Activated naive CD8-positive, alpha-beta T cell (primary cell): ENCODE measurements around the gene FCGR3B.
"Not testable (repeated sequence)": the region's sequence is repeated elsewhere in the genome, so short reads cannot be mapped to it uniquely, and the experiment has no call there.

ENCODE experiments used
- H3K27ac Mint-ChIP-seq: one replicate; pipeline ENCODE4 v1.8.0; 2021; ENCODE audit warnings: mixed read lengths
- H3K27me3 Mint-ChIP-seq: one replicate; pipeline ENCODE4 v1.8.0; 2021; ENCODE audit warnings: mixed read lengths
- H3K36me3 Mint-ChIP-seq: one replicate; pipeline ENCODE4 v1.8.0; 2021; ENCODE audit warnings: mixed read lengths
- H3K4me1 Mint-ChIP-seq: one replicate; pipeline ENCODE4 v1.8.0; 2021; ENCODE audit warnings: low read depth, mixed read lengths
- H3K4me3 Mint-ChIP-seq: one replicate; pipeline ENCODE4 v1.8.0; 2021; ENCODE audit warnings: mild to moderate bottlenecking, mixed read lengths
- H3K9me3 Mint-ChIP-seq: one replicate; pipeline ENCODE4 v1.8.0; 2021; ENCODE audit warnings: low read depth, mixed read lengths

Gene FCGR3B

GRCh38 chr1:161631076-161631475 is at the start of gene FCGR3B:
TSS of gene FCGR3B (minus strand) at chr1:161631176. CDS start at chr1:161631094, 82 bp downstream.
- Mint-ChIP-seq H3K27me3 (no peaks in the 10 kb centered on the region), H3K27ac (no peak within 1 kb of the TSS), H3K4me3 (no peak within 1 kb of the TSS), H3K9me3 (no peaks in the 10 kb centered on the region), H3K4me1 (peaks cover 5% of the 10 kb centered on the region), H3K36me3 (peaks cover 2% of the 10 kb centered on the region)

DNA sequence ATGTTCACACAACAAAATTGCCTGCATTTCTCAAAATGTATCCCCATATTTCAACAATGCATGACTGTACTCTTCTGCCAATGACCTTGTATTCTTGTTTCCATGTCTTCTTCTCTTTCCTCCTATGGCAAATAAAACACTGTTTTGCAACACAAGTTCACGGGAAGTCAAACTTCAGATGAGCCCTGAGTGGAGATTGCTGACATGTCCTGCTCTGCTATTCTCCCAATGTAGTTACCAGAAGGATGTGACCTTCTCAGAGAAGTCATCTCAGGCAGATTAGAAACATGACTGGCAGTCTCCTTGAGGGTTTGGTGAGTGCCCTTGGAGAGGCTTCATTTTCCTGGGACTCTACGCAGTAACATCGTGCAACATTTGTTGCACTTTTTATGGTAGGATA is 47.5 kb upstream of the FCGR3B start:
- Mint-ChIP-seq H3K27ac (no peak overlapping the region), H3K4me1 (no peaks in the 10 kb centered on the region), H3K9me3 (no peaks in the 10 kb centered on the region), H3K36me3 (no peaks in the 10 kb centered on the region), H3K27me3 (peaks cover 1% of the 10 kb centered on the region), H3K4me3 (no peak overlapping the region)

DNA sequence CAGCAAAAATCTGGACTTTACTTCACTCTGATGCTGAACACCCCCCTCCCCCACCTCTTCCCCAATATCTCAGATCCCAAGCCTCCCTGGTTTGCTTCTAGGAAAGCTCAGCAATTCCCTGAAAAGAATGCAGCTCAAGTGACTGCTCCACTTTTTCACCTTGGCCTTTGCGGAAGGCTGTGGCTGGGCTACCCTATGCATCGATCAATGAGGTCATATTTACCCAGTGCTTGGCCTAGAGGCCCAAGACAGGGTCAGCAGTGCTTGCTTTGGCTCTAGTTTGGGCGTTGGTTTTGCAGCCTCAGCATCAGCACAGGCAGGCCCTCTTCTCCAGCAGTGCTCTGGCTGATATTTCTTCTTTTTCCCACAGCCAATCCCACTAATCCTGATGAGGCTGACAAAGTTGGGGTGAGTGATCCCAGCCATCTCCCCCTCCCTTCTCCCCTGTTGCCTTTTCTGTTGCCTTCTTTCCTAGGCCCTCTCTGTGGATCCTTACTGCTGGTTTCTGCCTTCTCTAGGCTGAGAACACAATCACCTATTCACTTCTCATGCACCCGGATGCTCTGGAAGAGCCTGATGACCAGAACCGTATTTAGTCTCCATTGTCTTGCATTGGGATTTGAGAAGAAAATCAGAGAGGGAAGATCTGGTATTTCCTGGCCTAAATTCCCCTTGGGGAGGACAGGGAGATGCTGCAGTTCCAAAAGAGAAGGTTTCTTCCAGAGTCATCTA is 46.1 kb upstream of the FCGR3B start:
- H3K4me3 Mint-ChIP-seq: no peak overlapping the region
- no peaks in the 10 kb centered on the region for H3K9me3 Mint-ChIP-seq
- H3K27me3 Mint-ChIP-seq: no peaks in the 10 kb centered on the region
- no peaks in the 10 kb centered on the region for H3K4me1 Mint-ChIP-seq
- H3K36me3 Mint-ChIP-seq: no peaks in the 10 kb centered on the region
- no peak overlapping the region for H3K27ac Mint-ChIP-seq

DNA sequence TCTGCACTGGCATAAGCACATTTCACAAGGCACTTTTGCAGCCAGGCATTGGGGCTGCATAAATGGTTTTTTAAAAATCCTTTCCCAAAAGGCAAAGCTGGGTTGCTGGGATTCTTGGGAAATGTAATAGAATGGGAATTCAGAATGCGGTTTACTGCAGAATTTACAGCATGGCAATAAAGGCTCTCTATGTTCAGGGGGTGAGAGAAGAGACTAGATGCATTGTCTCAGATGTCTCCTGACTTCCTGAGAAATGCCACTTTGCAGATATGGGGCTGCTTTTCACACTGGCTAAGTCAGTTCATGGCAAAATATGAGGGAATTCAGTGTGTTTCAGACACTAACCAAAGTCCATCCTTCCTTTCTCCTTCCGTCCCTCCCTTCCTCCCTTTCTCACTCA is 45.5 kb upstream of the FCGR3B start:
- Mint-ChIP-seq H3K9me3 (no peaks in the 10 kb centered on the region), H3K4me1 (no peaks in the 10 kb centered on the region), H3K36me3 (no peaks in the 10 kb centered on the region), H3K27ac (no peak overlapping the region), H3K27me3 (no peaks in the 10 kb centered on the region), H3K4me3 (no peak overlapping the region)

DNA sequence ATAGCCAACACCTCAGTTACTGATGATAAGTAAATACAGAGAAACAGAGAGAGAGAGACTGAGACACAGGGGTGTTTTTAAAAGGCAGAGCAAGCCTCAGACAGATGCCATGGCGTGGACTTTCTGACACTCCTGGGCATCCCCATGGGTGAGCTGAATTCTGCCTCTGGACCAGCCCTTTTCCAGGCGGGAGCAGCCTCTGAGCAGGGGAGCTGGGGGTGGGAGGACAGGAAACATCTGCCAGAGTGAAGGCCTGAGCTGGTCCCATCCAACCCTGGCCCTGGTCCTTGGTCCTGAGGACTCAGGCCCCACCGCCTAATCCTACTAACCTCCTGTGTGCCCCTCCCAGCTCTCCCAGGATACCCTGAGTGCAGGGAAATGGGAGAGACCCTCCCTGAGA is 43.9 kb upstream of the FCGR3B start:
- H3K36me3 Mint-ChIP-seq, H3K27me3 Mint-ChIP-seq, H3K4me1 Mint-ChIP-seq, H3K4me3 Mint-ChIP-seq, H3K27ac Mint-ChIP-seq, H3K9me3 Mint-ChIP-seq: not testable (repeated sequence)

DNA sequence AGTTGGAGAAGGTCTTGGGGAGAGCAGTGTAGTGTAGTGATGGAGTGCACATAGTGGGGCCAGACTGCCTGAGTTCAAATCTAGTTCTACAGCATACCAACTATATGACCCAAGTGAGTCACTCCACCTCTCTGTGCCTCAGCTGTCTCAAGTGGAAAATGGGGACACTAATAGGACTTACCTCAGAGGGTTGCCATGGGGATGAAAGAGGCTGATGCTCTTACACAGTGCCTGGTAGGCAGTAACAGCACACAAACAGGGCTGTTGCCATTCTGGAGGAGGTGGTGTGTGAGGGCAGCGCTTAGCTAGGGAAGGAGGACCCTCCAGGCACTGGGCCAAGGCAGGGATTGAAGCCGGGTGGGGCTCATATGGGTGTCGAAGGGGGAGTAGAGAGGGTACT is 43.5 kb upstream of the FCGR3B start:
- not testable (repeated sequence) for H3K9me3 Mint-ChIP-seq, H3K4me3 Mint-ChIP-seq, H3K36me3 Mint-ChIP-seq, H3K27me3 Mint-ChIP-seq, H3K27ac Mint-ChIP-seq, H3K4me1 Mint-ChIP-seq

DNA sequence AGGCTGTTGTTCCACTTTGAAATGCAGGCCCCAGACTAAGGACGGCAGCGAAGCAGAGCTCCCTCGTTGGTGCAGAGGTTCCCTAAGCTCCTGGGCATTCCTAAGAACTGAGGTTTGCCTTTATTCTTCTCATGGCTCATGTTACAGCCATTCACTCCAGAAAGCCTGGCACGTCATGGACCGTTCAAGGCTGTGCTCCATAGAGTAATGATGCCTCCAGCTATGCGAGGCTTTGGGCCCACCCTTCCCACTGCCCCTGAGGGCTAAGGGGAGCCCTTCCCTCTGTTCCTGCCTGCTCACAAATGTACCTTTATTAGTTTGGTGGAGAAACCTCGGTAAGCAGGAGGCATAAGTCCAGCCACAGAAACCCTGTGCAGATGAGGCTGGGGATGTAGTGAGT is 42.5 kb upstream of the FCGR3B start:
- not testable (repeated sequence) for H3K4me3 Mint-ChIP-seq, H3K4me1 Mint-ChIP-seq, H3K9me3 Mint-ChIP-seq, H3K27me3 Mint-ChIP-seq, H3K36me3 Mint-ChIP-seq, H3K27ac Mint-ChIP-seq

GRCh38 chr1:161671045-161672020 is 40.4 kb upstream of the FCGR3B start:
- H3K4me1 Mint-ChIP-seq, H3K9me3 Mint-ChIP-seq, H3K27ac Mint-ChIP-seq, H3K4me3 Mint-ChIP-seq, H3K27me3 Mint-ChIP-seq, H3K36me3 Mint-ChIP-seq: not testable (repeated sequence)

DNA sequence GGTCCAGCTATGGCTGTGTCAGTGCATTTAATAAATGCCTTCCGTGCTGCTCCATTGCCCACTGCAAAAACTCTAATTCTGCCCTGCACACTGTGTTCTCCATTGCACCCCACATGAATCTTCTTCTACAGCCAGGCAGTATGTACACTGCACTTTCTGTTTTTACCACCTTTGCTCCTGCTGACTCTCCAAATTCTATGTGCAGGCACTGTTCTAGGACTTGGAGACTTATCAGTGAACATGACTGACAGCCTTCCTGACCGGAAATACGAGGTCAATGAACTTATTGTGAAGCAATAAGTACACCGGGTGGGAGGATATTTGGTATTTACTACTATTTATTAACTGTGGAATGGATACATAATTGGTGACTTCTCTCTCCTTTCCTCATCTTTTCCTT is 33.7 kb upstream of the FCGR3B start:
- H3K4me3 Mint-ChIP-seq, H3K27me3 Mint-ChIP-seq, H3K9me3 Mint-ChIP-seq, H3K36me3 Mint-ChIP-seq, H3K27ac Mint-ChIP-seq, H3K4me1 Mint-ChIP-seq: not testable (repeated sequence)

- not testable (repeated sequence) for H3K4me1 Mint-ChIP-seq, H3K9me3 Mint-ChIP-seq, H3K4me3 Mint-ChIP-seq, H3K27me3 Mint-ChIP-seq, H3K36me3 Mint-ChIP-seq, H3K27ac Mint-ChIP-seq
These were observed 32.6 kb upstream of the FCGR3B start for GRCh38 chr1:161663569-161663968.

DNA sequence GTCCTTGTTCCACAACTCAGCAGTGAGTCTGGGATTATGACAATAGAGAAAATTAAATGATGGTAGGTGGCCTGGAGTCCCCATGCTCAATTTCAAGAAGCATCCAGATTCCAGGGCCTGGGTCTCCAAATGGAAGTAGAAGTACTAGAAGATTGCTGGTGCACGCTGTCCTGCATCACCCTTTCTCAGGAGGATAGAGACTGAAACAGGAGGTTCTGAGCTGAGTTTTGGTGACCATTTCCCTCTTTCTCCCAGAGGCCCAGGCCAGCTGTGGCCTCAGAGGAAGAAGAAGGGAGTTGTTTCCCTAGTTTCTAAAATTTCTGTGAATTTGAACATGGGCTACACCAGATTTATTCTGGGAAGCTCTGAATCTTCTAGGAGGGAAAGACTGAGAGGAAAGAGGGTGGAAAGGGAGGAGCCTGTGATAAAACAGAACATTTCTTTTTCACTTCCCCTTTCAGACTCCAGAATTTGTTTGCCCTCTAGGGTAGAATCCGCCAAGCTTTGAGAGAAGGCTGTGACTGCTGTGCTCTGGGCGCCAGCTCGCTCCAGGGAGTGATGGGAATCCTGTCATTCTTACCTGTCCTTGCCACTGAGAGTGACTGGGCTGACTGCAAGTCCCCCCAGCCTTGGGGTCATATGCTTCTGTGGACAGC is 31.8 kb upstream of the FCGR3B start, which contains the start of gene FCGR2B:
FCGR2B (plus strand) TSS at position 460 of the 656 bp plus-strand sequence; CDS start at position 559, 99 bp downstream.
- not testable (repeated sequence) for H3K4me1 Mint-ChIP-seq, H3K9me3 Mint-ChIP-seq, H3K36me3 Mint-ChIP-seq, H3K27ac Mint-ChIP-seq, H3K4me3 Mint-ChIP-seq, H3K27me3 Mint-ChIP-seq

GRCh38 chr1:161661660-161662311 is 30.8 kb upstream of the FCGR3B start:
- not testable (repeated sequence) for H3K36me3 Mint-ChIP-seq, H3K27me3 Mint-ChIP-seq, H3K27ac Mint-ChIP-seq, H3K4me3 Mint-ChIP-seq, H3K4me1 Mint-ChIP-seq, H3K9me3 Mint-ChIP-seq

GRCh38 chr1:161658524-161658923 is 27.5 kb upstream of the FCGR3B start:
- not testable (repeated sequence) for H3K4me3 Mint-ChIP-seq, H3K27me3 Mint-ChIP-seq, H3K9me3 Mint-ChIP-seq, H3K36me3 Mint-ChIP-seq, H3K4me1 Mint-ChIP-seq, H3K27ac Mint-ChIP-seq

DNA sequence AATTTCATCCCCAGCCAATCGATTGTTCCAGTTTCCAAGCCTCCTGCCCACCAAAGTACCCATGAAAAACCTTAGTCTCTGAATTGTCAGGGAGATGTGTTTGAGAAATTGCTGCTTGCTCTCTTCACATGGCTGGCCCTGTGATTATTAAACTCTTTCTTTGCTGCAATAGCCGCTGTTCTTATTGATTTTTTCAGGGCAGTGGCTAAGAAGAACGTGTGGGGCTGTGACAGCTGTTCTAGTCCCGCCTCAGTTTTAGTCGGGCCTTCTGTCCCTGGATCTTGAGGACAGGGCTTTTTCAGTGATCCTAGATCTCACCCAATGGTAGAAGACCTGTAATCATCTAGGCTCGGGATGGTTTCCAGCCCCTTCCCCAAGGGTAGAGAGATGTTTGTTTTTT is 23.0 kb upstream of the FCGR3B start:
- not testable (repeated sequence) for H3K27me3 Mint-ChIP-seq, H3K4me1 Mint-ChIP-seq, H3K4me3 Mint-ChIP-seq, H3K36me3 Mint-ChIP-seq, H3K9me3 Mint-ChIP-seq, H3K27ac Mint-ChIP-seq

- H3K27ac Mint-ChIP-seq, H3K27me3 Mint-ChIP-seq, H3K36me3 Mint-ChIP-seq, H3K4me1 Mint-ChIP-seq, H3K4me3 Mint-ChIP-seq, H3K9me3 Mint-ChIP-seq: not testable (repeated sequence)
These were observed 22.6 kb upstream of the FCGR3B start for GRCh38 chr1:161653541-161653940.
